Measurements from ENCODE around the gene CHN1.

DNA sequence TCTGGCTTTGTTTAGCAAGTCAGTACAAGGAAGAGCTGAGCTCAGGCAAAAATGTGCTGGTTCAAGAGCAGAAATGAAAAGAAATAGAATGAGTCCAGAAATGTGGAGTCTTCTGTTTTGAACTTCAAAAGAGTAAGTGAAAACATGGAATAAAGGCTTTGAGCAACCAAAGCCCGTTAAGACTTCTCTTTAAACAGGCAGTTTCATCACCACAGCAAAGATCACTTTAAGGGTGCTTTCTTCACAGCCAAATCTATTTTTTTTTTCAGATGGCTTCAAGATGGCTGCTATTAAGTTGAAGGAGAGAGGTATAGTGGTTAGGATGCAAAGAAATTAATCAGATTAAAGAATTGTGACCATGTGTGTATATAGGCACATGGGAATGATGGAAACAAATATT lies 238.9 kb downstream of the CHN1 start:
- TF ChIP-seq POLR2AphosphoS5 (IDR thresholded peaks at IDR 0.05; ENCODE audit: low read depth, low read length) (no peak), SIN3A (IDR thresholded peaks at IDR 0.05; ENCODE audit: borderline replicate concordance, insufficient read depth, low read length) (no peak), REST (IDR thresholded peaks at IDR 0.05; ENCODE audit: insufficient read depth in 1 of 2, low read depth in 2 of 2, low read length in 2 of 2) (no peak)
